Ovary (tissue), 9 donors: ENCODE results near the gene UBE2QL1. TPM values are rescaled to one million over a fixed set of nuclear protein-coding genes. Genes with fewer than 3 reads are reported as not detected.

ENCODE experiments used
- DNase-seq, 5 donors: peaks; one replicate each; pipeline ENCODE4 v3.0.0-alpha.2; 2019 to 2020
- H3K27ac ChIP-seq, 2 donors: fragments of 200-600 bp; one replicate each; pipeline versions ENCODE4 v1.5.1 to v1.8.0; 2019 to 2022
- H3K27me3 ChIP-seq: fragments of 200-600 bp; one replicate; pipeline ENCODE4 v1.8.0; 2022
- H3K36me3 ChIP-seq: fragments of 200-600 bp; sonication (generic); one replicate; pipeline ENCODE4 v1.5.1; 2019
- H3K4me1 ChIP-seq: one replicate; pipeline ENCODE4 v1.8.1; 2013; ENCODE audit warnings: mild to moderate bottlenecking, moderate library complexity; ENCODE audit not compliant: insufficient read depth
- H3K4me3 ChIP-seq: fragments of 200-600 bp; sonication (generic); one replicate; pipeline ENCODE4 v1.5.1; 2017
- H3K9me3 ChIP-seq, 2 donors: fragments of 200-600 bp in 1 of 2; sonication (generic) in 1 of 2; one replicate each; pipeline versions ENCODE4 v1.5.1 to v1.8.1; 2013 to 2019; ENCODE audit warnings: mild to moderate bottlenecking in 1 of 2, moderate library complexity in 1 of 2
- EP300 ChIP-seq: sonication (generic); formaldehyde crosslinking; IDR thresholded peaks from one replicate; pipeline ENCODE4 v1.6.1; 2017; ENCODE audit warnings: antibody characterized with exemption
- POLR2A ChIP-seq: fragments of 450-650 bp; IDR thresholded peaks from one replicate; pipeline ENCODE4 v1.6.1; 2017; ENCODE audit warnings: antibody characterized with exemption, mild to moderate bottlenecking, moderate library complexity
- WGBS, 3 donors: extraction: QIAGEN DNeasy Blood & Tissue Kit in 1 of 3; methylation state at CpG; one replicate each; pipeline versions ENCODE4 v1.1.5 to v1.1.7; 2013 to 2017; 5-methylcytosine and 5-hydroxymethylcytosine counted together
- intact Hi-C, 4 donors: fragments of 100-400 bp; cut with DNase I; formaldehyde crosslinking; loops; one replicate each; pipeline versions ENCODE4 v1.11.0 to v1.15.1; 2022 to 2023
- polyA plus RNA-seq, 2 donors: library from polyadenylated mRNA; stranded (reverse); fragments of 200-250 nt in 1 of 2; fragments of 350-450 nt in 1 of 2; fragmentation: Illumina TruSeq in 1 of 2; extraction: RNeasy Lipid Tissue Mini Kit (QIAGEN cat#74804) in 1 of 2; gene quantifications; one replicate each; pipeline ENCODE4 v1.2.3, GENCODE V29; 2013 to 2014
- total RNA-seq, 7 donors: library from RNA; depleted of rRNA in 2 of 7; stranded (reverse); fragments of >200 nt in 2 of 7; fragmentation: NEBNext Ultra II Directional in 3 of 7; extraction: Animal tissue kit (Norgen Biotek cat#: 25700) in 3 of 7; gene quantifications; one replicate each; pipeline versions ENCODE4 v1.1.0 to v1.2.4, GENCODE V29; 2016 to 2023
- TF ChIP-seq, protein P1 (sequence below), 3 donors: fragments of 450-650 bp in 2 of 3; fragments of 200-600 bp in 1 of 3; IDR thresholded peaks; one replicate each; pipeline versions ENCODE4 v1.5.1 to v1.8.0; 2016 to 2022; ENCODE audit warnings: antibody characterized with exemption in 3 of 3, mild to moderate bottlenecking in 1 of 3
- donor health status: DM: no; HTN: no; CAD: no; lungs with moderate emphysema.
- donor health status: DM: no; HTN: no; CAD: no.
- donor health status: Bipolar disorder and iron deficiency.
- donor health status: DM: yes; HTN: yes; CAD: no.
- donor health status: DM: no; HTN: no; CAD: no.
- donor health status: DM: yes; HTN: yes; CAD: no.

The UBE2QL1 gene
- total and polyA plus RNA-seq, 9 donors, result 0.30 to 6.4 (median 1.3) TPM

DNA sequence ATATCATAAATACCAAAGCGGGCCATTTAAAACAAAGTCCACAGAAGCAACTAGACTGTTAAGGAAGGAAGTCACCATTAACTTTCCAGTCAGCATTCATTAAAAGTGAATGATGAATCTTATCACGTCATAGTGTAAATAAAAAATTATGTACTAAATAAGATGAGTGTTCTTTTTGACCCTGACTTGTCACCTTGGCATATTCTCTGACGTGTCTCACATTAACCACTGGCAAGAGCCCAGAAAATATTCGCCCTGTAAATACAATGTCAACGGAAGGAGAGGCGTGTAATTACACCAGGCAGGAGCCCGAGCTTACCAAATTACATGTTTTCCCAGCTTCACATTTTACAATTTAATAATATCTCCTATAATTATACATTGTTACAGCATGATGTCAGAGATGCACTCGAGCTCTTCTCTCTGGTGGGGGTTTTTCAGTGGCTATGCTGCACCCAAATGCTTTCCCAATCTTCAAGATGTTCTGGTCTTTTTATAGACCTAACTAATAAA lies 29.3 kb upstream of the UBE2QL1 start:
- no peak for DNase-seq
- Histone ChIP-seq H3K4me3 (no peak overlapping the region), H3K27me3 (no peaks in the 10 kb centered on the region), H3K36me3 (no peaks in the 10 kb centered on the region), H3K27ac (no peak overlapping the region), H3K9me3 (no peaks in the 10 kb centered on the region), H3K4me1 (no peaks in the 10 kb centered on the region)
- TF ChIP-seq EP300 (no peak), POLR2A (no peak)
- TF ChIP-seq, protein P1, sequence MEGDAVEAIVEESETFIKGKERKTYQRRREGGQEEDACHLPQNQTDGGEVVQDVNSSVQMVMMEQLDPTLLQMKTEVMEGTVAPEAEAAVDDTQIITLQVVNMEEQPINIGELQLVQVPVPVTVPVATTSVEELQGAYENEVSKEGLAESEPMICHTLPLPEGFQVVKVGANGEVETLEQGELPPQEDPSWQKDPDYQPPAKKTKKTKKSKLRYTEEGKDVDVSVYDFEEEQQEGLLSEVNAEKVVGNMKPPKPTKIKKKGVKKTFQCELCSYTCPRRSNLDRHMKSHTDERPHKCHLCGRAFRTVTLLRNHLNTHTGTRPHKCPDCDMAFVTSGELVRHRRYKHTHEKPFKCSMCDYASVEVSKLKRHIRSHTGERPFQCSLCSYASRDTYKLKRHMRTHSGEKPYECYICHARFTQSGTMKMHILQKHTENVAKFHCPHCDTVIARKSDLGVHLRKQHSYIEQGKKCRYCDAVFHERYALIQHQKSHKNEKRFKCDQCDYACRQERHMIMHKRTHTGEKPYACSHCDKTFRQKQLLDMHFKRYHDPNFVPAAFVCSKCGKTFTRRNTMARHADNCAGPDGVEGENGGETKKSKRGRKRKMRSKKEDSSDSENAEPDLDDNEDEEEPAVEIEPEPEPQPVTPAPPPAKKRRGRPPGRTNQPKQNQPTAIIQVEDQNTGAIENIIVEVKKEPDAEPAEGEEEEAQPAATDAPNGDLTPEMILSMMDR (IDR thresholded peaks at IDR 0.05), result no peak
- 10 to 15% (median 12%) methylated on average over 8 of the region's 8 CpGs for WGBS, 3 donors
- intact Hi-C loops, result no loop called here

DNA sequence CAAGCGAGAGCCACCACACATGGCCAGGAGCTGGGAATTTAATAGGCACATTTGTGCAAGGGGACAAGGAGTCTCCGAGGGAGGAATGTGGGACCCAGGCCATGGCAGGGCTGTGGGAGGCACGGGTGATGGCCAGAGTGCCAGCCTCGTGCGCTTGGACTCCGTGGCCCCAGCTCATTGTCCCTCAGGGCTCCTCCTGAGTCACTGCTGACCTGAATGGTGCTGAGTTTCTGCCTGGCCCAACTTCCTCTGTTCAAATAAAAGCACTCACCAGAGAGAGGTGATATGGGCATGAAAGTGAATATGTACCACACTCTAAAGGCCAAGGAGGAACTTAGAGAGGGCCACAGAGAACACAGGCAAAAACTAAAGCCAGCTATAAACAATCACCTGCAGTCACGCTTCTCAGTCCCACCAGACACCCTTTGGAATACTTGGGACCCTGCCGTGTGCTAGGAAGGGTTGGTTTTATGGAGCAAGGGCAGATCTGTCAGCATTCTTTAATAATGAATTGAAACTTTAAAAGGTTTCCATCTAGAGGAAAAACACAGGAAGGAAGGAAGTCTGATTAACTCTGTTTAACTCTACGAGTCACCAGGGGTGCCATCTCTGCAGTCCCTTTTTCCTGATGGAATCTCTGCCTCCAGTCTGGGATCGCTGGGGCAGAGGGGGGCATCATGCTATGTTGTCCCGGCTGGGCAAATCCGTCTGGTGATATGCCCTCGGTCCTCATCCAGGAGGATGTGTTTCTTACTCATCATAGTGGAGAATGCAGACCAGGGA lies 25.1 kb upstream of the UBE2QL1 start:
- no peak for DNase-seq
- H3K9me3 ChIP-seq, result no peaks in the 10 kb centered on the region
- 73 to 82% (median 77%) methylated on average over 13 of the region's 13 CpGs for WGBS, 3 donors
- no peak overlapping the region for H3K27ac ChIP-seq
- no peaks in the 10 kb centered on the region for H3K36me3 ChIP-seq
- TF ChIP-seq, protein P1 (IDR thresholded peaks at IDR 0.05), result no peak
- TF ChIP-seq POLR2A (no peak), EP300 (no peak)
- intact Hi-C loops, result no loop called here
- no peak overlapping the region for H3K4me3 ChIP-seq
- H3K4me1 ChIP-seq, result no peaks in the 10 kb centered on the region
- no peaks in the 10 kb centered on the region for H3K27me3 ChIP-seq

DNA sequence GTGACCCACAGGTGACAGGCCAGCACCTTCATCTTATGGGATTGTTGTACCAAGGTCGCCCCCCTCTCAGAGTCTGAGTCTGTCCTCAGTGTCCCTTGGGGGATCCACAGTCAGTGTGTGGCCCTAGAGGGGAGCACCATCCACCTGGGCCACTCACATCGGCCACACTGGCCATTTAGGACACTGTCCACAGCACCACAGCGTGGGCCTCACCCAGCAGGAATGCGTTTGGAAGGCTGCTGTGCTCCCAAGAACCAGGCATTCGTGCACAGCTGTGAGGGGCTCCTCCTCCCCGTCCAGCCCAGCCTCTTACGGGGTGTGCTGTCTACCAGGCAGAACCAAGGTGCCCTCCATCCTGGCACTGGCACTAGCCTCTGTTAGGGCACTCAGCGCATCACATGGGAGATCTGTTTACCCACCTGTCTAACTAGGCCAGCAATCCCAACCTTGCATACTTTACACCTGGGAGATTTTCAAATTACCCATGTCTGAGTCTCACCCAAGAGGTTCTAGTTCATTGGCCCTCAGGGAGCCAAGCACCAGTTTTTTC lies 24.5 kb upstream of the UBE2QL1 start:
- intact Hi-C loops, result no loop called here
- Histone ChIP-seq H3K4me3 (no peak overlapping the region), H3K9me3 (no peaks in the 10 kb centered on the region), H3K36me3 (no peaks in the 10 kb centered on the region), H3K27me3 (no peaks in the 10 kb centered on the region), H3K4me1 (no peaks in the 10 kb centered on the region), H3K27ac (no peak overlapping the region)
- 71 to 87% (median 77%) methylated on average over 7 to 8 of the region's 8 CpGs for WGBS, 3 donors
- TF ChIP-seq, protein P1 (IDR thresholded peaks at IDR 0.05), result no peak
- TF ChIP-seq POLR2A (no peak), EP300 (no peak)
- no peak for DNase-seq

DNA sequence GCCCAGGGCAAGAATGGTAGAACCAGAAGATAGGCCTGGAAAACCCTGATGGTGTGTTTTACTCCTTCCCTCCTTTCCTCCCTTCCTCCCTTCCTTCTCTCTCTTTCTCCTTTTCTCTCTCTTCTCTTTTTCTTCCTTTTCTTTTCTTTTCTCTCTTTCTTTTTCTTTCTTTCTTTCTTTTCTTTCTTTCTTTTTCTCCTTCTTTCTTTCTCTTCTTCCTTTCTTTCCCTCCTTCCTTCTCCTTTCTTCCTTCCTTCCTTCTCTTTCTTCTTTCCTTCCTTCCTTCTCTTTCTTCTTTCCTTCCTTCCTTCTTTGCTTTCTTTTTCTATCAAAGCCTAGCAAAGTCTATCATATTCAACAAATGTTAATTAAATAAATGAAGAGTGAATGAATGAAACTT lies 24.0 kb upstream of the UBE2QL1 start:
- H3K4me3 ChIP-seq, result no peak overlapping the region
- DNase-seq, result no peak
- no peaks in the 10 kb centered on the region for H3K4me1 ChIP-seq
- intact Hi-C loops, result no loop called here
- no peak overlapping the region for H3K27ac ChIP-seq
- H3K27me3 ChIP-seq, result no peaks in the 10 kb centered on the region
- no peaks in the 10 kb centered on the region for H3K9me3 ChIP-seq
- H3K36me3 ChIP-seq, result no peaks in the 10 kb centered on the region
- TF ChIP-seq, protein P1 (IDR thresholded peaks at IDR 0.05), result no peak
- TF ChIP-seq POLR2A, result no peak
- TF ChIP-seq EP300, result no peak
